Measurements from ENCODE around the gene RALGAPA1. TPM values are rescaled to one million over a fixed set of nuclear protein-coding genes. Genes with fewer than 3 reads are reported as not detected.

Gene RALGAPA1
- total RNA-seq, 1 donor from 2014 or later: 29.0 TPM

- H3K4me3 Mint-ChIP-seq (ENCODE audit: unreplicated experiment): no peak overlapping the region
- H3K36me3 Mint-ChIP-seq (ENCODE audit: low read depth, unreplicated experiment): no peaks in the 10 kb centered on the region
- no peak for TF ChIP-seq CTCF (IDR thresholded peaks at IDR 0.05; ENCODE audit: unreplicated experiment)
- no peak for DNase-seq (ENCODE audit: low spot score)
- H3K27ac Mint-ChIP-seq (ENCODE audit: unreplicated experiment): no peak overlapping the region
- peaks cover 3% of the 10 kb centered on the region for H3K4me1 Mint-ChIP-seq (ENCODE audit: unreplicated experiment)
- no peaks in the 10 kb centered on the region for H3K9me3 Mint-ChIP-seq (ENCODE audit: unreplicated experiment)
- no peaks in the 10 kb centered on the region for H3K27me3 Mint-ChIP-seq (ENCODE audit: unreplicated experiment)
Observed at GRCh38 chr14:35819591-35820540, 10.8 kb upstream of the RALGAPA1 start.

GRCh38 chr14:35818346-35819115, 9.4 kb upstream of the RALGAPA1 start:
- peak; percentile 69 for TF ChIP-seq CTCF (IDR thresholded peaks at IDR 0.05; ENCODE audit: unreplicated experiment)
- no peaks in the 10 kb centered on the region for H3K9me3 Mint-ChIP-seq (ENCODE audit: unreplicated experiment)
- DNase-seq (ENCODE audit: low spot score): peak; percentile 40
- no peaks in the 10 kb centered on the region for H3K27me3 Mint-ChIP-seq (ENCODE audit: unreplicated experiment)
- no peak overlapping the region for H3K4me3 Mint-ChIP-seq (ENCODE audit: unreplicated experiment)
- H3K4me1 Mint-ChIP-seq (ENCODE audit: unreplicated experiment): peaks cover 3% of the 10 kb centered on the region
- no peak overlapping the region for H3K27ac Mint-ChIP-seq (ENCODE audit: unreplicated experiment)
- no peaks in the 10 kb centered on the region for H3K36me3 Mint-ChIP-seq (ENCODE audit: low read depth, unreplicated experiment)

- H3K4me3 Mint-ChIP-seq (ENCODE audit: unreplicated experiment): no peak overlapping the region
- no peak overlapping the region for H3K27ac Mint-ChIP-seq (ENCODE audit: unreplicated experiment)
- no peaks in the 10 kb centered on the region for H3K4me1 Mint-ChIP-seq (ENCODE audit: unreplicated experiment)
- H3K36me3 Mint-ChIP-seq (ENCODE audit: low read depth, unreplicated experiment): no peaks in the 10 kb centered on the region
- TF ChIP-seq CTCF (IDR thresholded peaks at IDR 0.05; ENCODE audit: unreplicated experiment): peak; percentile 81
- H3K27me3 Mint-ChIP-seq (ENCODE audit: unreplicated experiment): peaks cover 2% of the 10 kb centered on the region
- DNase-seq (ENCODE audit: low spot score): peak; percentile 82
- H3K9me3 Mint-ChIP-seq (ENCODE audit: unreplicated experiment): no peaks in the 10 kb centered on the region
Observed at GRCh38 chr14:35814371-35815005, 5.4 kb upstream of the RALGAPA1 start.

- Mint-ChIP-seq H3K4me1 (ENCODE audit: unreplicated experiment) (peaks cover 9% of the 10 kb centered on the region), H3K4me3 (ENCODE audit: unreplicated experiment) (no peak overlapping the region), H3K27ac (ENCODE audit: unreplicated experiment) (no peak overlapping the region), H3K9me3 (ENCODE audit: unreplicated experiment) (no peaks in the 10 kb centered on the region), H3K36me3 (ENCODE audit: low read depth, unreplicated experiment) (no peaks in the 10 kb centered on the region), H3K27me3 (ENCODE audit: unreplicated experiment) (peaks cover 4% of the 10 kb centered on the region)
- no peak for DNase-seq (ENCODE audit: low spot score)
- no peak for TF ChIP-seq CTCF (IDR thresholded peaks at IDR 0.05; ENCODE audit: unreplicated experiment)
Observed at GRCh38 chr14:35810963-35811362, 1.9 kb upstream of the RALGAPA1 start.

Data from endothelial cell (in vitro differentiated cells).